ENCODE measurements around the gene CDH18. TPM values are rescaled to one million over a fixed set of nuclear protein-coding genes. Genes with fewer than 3 reads are reported as not detected.

The CDH18 gene
- polyA plus RNA-seq, 1 donor = 6.6 TPM

DNA sequence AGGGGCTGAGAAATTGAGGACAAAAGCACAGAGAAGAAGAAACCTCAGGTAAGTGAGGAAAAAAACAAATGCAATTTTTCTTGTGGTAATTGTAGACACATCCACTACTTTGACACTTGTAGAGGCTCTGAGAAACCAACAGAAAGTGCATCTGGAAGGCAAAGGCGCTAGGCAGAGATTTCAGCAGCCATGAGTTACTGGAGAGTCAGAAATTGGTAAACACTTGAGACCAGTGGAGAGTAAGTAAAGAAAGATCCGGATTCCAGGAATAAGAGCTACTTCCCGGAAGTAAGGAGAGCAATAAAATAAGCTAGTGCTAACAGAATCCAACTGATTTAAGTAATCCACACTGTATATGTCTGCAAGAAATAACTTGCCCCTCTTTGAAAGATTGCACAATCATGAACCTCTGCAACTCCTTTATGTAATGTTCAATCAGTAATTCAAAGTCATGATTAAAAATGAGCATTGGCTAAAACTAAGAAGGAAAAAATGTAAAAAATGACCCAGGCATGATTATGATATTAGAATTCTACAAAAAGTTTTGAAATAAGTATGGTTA, 382.1 kb downstream of the CDH18 start:
- no peak for DNase-seq (ENCODE audit: low read depth)

GRCh38 chr5:19584131-19584530, 403.9 kb downstream of the CDH18 start:
- no peak for DNase-seq (ENCODE audit: low read depth)

GRCh38 chr5:19577882-19578281, 410.1 kb downstream of the CDH18 start:
- DNase-seq (ENCODE audit: low read depth) = no peak

GRCh38 chr5:19568004-19568403, 420.0 kb downstream of the CDH18 start:
- no peak for DNase-seq (ENCODE audit: low read depth)

DNA sequence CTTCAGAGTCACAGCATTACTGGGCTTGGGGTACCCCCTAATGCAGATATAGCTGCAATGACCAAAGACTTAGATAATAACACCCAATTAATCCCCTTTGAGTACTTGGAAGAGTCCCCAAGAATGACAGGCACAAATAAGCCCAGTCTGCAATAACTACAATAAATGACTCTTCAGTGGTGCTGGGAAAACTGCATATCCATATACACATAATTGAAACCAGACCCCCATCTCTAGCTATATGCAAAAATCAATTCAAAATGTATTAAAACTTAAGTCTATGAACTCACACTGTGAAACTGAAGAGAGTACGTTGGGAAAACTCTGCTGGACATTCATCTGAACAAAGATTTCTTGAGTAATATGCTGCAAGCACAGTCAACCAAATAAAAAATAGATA, 422.5 kb downstream of the CDH18 start:
- peak; percentile 6 for DNase-seq (ENCODE audit: low read depth)

DNA sequence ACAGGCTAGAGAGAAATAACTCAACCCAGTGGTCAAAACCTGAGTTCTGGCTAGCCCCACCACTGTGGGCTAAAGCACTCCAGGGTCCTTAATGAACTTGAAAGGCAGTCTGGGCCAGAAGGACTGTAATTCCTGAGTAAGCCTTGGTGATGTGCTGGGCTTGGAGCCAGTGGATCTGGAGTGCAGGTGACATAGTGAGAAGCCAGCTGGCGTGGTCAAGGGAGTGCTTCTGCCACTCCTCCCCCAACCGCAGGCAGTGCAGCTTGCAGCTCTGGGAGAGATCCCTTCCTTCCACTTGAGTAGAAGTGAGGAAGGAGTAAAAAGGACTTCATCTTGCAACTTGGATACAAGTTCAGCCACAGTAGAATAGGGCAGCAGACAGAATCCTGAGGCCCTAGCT, 424.0 kb downstream of the CDH18 start:
- DNase-seq (ENCODE audit: low read depth) = no peak

- no peak for DNase-seq (ENCODE audit: low read depth)
Measured at GRCh38 chr5:19555876-19556275, 432.1 kb downstream of the CDH18 start.

GRCh38 chr5:19555436-19555835, 432.6 kb downstream of the CDH18 start:
- no peak for DNase-seq (ENCODE audit: low read depth)

- DNase-seq (ENCODE audit: low read depth) = no peak
Measured at GRCh38 chr5:19554524-19554923, 433.5 kb downstream of the CDH18 start.

DNA sequence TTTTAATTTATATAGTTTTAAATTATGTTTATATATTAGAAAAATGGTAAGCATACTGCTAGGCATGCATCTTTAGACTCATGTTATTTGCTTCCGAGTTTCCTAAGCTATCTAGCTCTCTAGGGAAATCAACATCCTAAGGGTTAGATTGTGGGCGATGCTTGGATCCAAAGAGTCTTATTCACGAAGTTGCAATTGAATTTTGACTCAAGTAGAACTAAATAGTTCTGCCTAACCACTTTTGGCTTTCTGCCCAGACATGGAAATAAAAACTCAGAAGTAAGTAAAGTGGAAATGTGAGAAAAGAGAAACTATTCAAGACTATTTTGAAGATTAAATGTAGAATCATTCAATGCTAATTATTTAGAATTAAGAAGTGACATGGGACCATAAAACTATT, 440.4 kb downstream of the CDH18 start:
- DNase-seq (ENCODE audit: low read depth) = peak; percentile 65

GRCh38 chr5:19546521-19546920, 441.5 kb downstream of the CDH18 start:
- no peak for DNase-seq (ENCODE audit: low read depth)

DNA sequence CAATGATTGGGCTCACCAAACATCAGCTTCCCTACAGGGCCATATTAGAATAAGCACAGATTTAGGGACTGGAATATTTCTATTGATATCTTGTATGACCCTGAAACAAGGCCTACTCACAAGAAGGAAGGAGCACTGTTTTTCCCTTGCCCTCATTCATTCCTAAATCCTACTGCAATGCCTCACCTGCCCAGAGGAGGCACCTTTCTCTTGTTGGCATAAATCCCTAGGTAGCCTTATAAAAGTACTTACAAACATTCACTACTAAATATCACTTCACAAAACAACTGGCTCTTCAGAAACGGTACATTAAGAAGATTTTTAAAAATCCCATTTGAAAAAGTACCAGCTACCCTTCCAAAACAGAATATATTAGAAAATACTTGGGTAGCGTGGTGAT, 449.4 kb downstream of the CDH18 start:
- DNase-seq (ENCODE audit: low read depth) = no peak

DNA sequence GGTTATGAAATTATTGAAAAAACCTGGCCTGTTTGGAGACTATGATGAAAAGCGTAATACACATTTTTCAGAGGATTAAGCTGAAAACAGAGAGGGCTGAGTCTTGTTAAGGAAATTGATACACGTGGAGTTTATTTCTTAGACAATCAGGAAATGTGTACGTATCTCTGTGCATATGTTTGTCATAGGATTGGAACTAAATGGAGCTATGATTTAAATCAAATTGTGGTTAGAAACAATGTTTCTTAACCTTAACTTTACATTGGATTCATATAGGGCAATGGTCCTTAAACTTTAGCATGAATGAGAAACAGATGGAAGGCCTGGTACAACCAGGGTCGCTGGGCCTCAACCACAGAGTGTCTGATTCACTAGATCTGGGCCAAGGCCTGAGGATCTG, 451.6 kb downstream of the CDH18 start:
- no peak for DNase-seq (ENCODE audit: low read depth)

DNA sequence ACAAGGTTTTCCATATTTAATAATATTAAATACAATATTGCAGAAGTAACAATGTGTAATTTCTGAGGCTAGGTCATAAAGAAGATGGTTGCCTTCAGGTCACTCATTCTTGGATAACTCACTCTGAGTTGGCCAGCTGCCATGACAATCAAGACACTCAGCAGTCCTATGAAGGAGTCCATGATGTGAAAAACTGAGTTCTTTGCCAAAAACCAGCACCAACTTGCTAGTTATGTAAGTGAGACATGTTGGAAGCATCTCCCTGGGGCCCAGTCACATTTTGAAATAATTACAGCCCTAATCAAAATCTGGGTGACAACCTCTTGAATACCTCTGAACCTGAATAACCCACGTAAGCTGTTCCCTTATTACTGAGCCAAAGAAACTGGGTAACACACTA, 453.2 kb downstream of the CDH18 start:
- DNase-seq (ENCODE audit: low read depth) = no peak

DNA sequence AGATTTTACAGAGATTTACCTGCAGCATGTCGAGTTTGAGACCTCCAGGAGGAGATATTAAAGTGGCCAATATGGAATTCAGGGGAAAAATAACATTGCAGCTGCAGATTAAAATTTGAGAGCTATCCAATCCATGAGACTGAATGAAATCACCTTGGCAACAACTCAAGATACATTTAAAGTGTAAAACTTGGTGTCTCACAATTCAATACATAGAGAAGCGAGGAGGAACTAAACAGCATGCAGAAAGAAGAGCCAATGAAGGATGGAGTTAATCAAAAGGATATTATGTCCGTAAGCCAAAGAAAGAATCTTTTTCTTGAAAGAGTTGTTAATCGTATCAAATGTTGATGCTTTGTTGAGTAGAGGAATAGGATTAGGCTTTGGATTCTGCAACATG, 455.1 kb downstream of the CDH18 start:
- DNase-seq (ENCODE audit: low read depth) = peak; percentile 41

- no peak for DNase-seq (ENCODE audit: low read depth)
Measured at GRCh38 chr5:19531374-19531952, 456.5 kb downstream of the CDH18 start.

DNA sequence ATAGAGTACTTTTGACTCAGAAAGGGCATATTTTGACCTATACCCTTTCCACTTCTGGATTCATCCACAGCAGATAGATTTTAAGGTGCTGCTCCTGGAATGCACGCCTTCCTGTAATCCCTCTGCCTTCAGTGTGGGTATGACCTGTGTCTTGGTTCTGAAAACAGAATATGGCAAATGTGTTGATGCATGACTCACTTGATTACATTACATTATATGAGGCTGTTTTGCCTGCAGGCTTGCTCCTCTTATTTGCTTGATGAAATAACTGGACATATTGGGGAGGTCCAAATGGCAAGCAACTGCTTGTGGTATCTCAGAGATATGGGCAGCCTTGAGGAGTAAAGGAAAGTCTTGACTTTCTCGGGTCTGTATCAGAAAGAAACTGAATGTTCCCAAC, 468.6 kb downstream of the CDH18 start:
- no peak for DNase-seq (ENCODE audit: low read depth)

DNA sequence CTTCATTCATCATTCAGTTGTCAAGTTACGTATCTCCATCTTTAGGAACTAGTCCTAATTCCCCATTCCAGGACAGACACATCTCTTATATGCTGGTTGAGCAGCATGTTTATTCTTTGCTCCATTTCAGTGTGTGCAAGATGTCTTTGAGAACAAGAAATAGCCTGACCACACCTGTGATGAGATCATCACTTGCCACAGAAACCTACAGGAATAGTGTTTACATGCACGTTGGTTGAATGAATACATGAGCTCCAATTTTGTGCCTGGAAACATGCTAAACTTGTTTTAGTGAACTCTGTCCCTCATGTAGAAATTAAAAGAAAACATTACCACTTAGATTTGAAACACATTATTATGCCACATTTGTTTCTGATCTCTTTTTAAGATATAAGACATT, 489.1 kb downstream of the CDH18 start:
- no peak for DNase-seq (ENCODE audit: low read depth)

DNA sequence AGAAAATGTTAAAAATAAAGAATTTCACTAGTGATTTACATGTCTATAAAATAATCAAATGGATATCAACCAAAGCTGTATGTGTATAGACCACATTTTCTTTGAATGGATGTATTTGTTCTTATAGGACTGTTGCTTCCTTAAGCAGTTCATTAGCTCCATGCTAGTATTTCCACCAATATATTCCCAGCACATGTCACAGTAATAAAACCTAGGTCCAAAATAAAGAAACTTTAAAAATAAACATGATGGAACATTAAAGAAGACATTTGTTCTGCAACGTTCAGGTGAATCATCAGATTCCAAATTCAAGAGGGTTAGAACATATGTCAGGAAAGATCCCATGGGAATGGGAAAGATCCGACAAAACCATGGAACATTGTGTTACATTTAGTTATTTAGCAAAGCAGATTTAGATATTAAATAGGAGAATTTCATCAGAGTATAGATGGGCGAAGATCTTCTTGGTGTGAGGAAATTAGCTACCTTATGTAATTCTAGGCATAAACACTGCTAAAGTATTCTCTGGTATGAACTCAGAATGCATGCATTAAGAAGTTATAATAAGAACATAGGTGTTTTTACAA, 490.7 kb downstream of the CDH18 start:
- no peak for DNase-seq (ENCODE audit: low read depth)

GRCh38 chr5:19496056-19496455, 491.9 kb downstream of the CDH18 start:
- no peak for DNase-seq (ENCODE audit: low read depth)

- DNase-seq (ENCODE audit: low read depth) = no peak
Measured at GRCh38 chr5:19492861-19493260, 495.1 kb downstream of the CDH18 start.

DNA sequence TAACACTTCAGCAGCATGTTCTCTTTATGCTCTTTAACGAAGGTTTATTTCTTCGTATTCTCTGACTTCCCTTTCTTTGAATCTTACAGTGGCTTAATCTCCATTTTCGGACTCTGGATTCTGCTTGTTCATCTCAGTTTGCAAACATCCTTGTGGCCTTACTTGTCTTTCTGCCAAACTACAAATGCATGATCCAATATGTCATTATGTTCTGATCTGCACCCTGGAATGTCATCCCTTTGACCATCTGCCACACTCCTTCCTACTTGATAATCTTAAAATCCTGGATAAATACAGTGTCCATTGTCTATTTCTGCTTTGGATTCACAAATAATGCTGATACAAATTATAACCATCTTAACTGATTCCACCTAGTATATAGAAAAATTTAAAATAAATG, 499.2 kb downstream of the CDH18 start:
- DNase-seq (ENCODE audit: low read depth) = no peak

DNA sequence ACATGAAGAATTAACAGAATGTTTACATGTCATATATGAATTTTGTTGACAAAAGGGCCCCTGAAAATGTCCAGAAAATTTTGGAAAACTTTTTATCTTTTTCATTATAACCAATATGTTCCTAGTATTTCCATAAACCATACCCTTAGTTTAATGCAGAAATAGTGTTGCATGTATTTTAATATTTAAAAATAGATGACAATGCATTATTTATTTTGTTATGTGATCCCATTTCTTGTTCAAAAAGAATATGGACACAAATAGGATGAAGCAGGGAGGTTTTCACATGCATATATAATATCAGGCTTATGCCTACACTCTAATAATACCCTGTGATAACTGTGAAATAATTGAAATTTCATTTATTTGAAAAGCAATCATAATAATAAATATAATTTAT, 500.5 kb downstream of the CDH18 start:
- no peak for DNase-seq (ENCODE audit: low read depth)

GRCh38 chr5:19479562-19479961, 508.4 kb downstream of the CDH18 start:
- DNase-seq (ENCODE audit: low read depth) = no peak
